Upper lobe of left lung (tissue), 6 donors: ENCODE data around the gene LMO7. TPM values are rescaled to one million over a fixed set of nuclear protein-coding genes. Genes with fewer than 3 reads are reported as not detected.

ENCODE experiments used
- ATAC-seq, 2 donors: fragments of 200-7000 bp; cut with Tn5 transposase; one replicate each; pipeline ENCODE4 v1.9.1; 2022; ENCODE audit warnings: mild to moderate bottlenecking in 2 of 2, moderate library complexity in 2 of 2; ENCODE audit not compliant: low FRiP score in 2 of 2
- DNase-seq, 2 donors: peaks; one replicate each; pipeline ENCODE4 v3.0.0-alpha.2; 2019 to 2020
- H3K27ac ChIP-seq, 4 donors: fragments of 200-600 bp; sonication (generic); one replicate each; pipeline ENCODE4 v1.5.1; 2016 to 2019
- H3K27me3 ChIP-seq, 4 donors: fragments of 200-600 bp; sonication (generic); one replicate each; pipeline ENCODE4 v1.5.1; 2017 to 2019
- H3K36me3 ChIP-seq, 4 donors: fragments of 200-600 bp; sonication (generic); one replicate each; pipeline ENCODE4 v1.5.1; 2016 to 2019
- H3K4me1 ChIP-seq, 4 donors: fragments of 200-600 bp; sonication (generic); one replicate each; pipeline ENCODE4 v1.5.1; 2018 to 2019
- H3K4me3 ChIP-seq, 4 donors: fragments of 200-600 bp; sonication (generic); one replicate each; pipeline ENCODE4 v1.5.1; 2017 to 2019; ENCODE audit warnings: mild to moderate bottlenecking in 2 of 4, moderate library complexity in 1 of 4
- H3K9me3 ChIP-seq, 4 donors: fragments of 200-600 bp; sonication (generic); one replicate each; pipeline ENCODE4 v1.5.1; 2018 to 2019
- EP300 ChIP-seq, 4 donors: sonication (generic); formaldehyde crosslinking; IDR thresholded peaks; one replicate each; pipeline ENCODE4 v1.5.1; 2017; ENCODE audit warnings: antibody characterized with exemption in 4 of 4, control low read depth in 2 of 4
- POLR2A ChIP-seq, 4 donors: fragments of 450-650 bp; IDR thresholded peaks; one replicate each; pipeline ENCODE4 v1.5.1; 2016 to 2017; ENCODE audit warnings: antibody characterized with exemption in 4 of 4, mild to moderate bottlenecking in 2 of 4
- POLR2AphosphoS5 ChIP-seq, 2 donors: sonication (generic); formaldehyde crosslinking; IDR thresholded peaks; one replicate each; pipeline ENCODE4 v1.5.1; 2017; ENCODE audit warnings: antibody characterized with exemption in 2 of 2
- WGBS, 2 donors: methylation state at CpG; one replicate each; pipeline ENCODE4 v1.1.5; 2017 to 2018; 5-methylcytosine and 5-hydroxymethylcytosine counted together
- total RNA-seq, 6 donors: library from RNA; depleted of rRNA in 4 of 6; stranded (reverse); fragments of >200 nt in 4 of 6; gene quantifications; one replicate each; pipeline versions ENCODE4 v1.1.0 to v1.2.1, GENCODE V29; 2016 to 2021
- TF ChIP-seq, protein P1 (sequence below), 6 experiments: fragments of 450-650 bp in 4 of 6; fragments of 200-600 bp in 2 of 6; sonication (generic) in 2 of 6; IDR thresholded peaks; one replicate each; pipeline ENCODE4 v1.5.1; 2016 to 2019; ENCODE audit warnings: antibody characterized with exemption in 6 of 6
- donor health status: DM: no; HTN: no; CAD: no; lungs with moderate emphysema.
- donor health status: DM: no; HTN: yes; CAD: no; lungs with severe emphysema.

Gene LMO7
- total RNA-seq, 6 donors from 2014 or later = 327 to 1,155 (median 811) TPM

DNA sequence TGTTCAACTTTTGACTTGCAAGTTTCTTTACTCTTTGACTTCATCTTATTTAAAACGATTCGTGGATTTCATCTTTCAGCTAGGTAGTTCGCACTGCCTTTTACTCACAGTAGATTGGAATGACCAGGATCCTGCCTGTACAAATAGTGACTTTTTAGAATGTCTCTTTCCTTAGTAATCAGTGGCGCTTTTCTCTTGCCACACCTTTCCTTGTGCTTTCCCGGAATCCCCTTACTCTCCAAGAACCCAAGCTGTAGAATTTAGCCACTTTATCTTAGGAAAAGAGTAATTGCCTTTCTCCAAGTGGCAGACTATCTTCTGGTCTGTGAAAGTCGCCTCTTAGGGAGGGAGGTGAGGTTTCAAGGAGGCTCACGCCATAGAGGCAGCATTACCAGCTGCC lies 123.4 kb downstream of the LMO7 start:
- ATAC-seq = no peak
- no peak for TF ChIP-seq POLR2AphosphoS5 (IDR thresholded peaks at IDR 0.05)
- TF ChIP-seq EP300 (IDR thresholded peaks at IDR 0.05) = no peak
- TF ChIP-seq POLR2A (IDR thresholded peaks at IDR 0.05) = no peak
- TF ChIP-seq, protein P1, sequence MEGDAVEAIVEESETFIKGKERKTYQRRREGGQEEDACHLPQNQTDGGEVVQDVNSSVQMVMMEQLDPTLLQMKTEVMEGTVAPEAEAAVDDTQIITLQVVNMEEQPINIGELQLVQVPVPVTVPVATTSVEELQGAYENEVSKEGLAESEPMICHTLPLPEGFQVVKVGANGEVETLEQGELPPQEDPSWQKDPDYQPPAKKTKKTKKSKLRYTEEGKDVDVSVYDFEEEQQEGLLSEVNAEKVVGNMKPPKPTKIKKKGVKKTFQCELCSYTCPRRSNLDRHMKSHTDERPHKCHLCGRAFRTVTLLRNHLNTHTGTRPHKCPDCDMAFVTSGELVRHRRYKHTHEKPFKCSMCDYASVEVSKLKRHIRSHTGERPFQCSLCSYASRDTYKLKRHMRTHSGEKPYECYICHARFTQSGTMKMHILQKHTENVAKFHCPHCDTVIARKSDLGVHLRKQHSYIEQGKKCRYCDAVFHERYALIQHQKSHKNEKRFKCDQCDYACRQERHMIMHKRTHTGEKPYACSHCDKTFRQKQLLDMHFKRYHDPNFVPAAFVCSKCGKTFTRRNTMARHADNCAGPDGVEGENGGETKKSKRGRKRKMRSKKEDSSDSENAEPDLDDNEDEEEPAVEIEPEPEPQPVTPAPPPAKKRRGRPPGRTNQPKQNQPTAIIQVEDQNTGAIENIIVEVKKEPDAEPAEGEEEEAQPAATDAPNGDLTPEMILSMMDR (IDR thresholded peaks at IDR 0.05) = no peak

GRCh38 chr13:75760131-75761021 lies 124.2 kb downstream of the LMO7 start:
- TF ChIP-seq EP300 (IDR thresholded peaks at IDR 0.05) (peak in 2 of 4 donors; percentile 69 to 81), POLR2AphosphoS5 (IDR thresholded peaks at IDR 0.05) (peak; percentile 69 to 79), POLR2A (IDR thresholded peaks at IDR 0.05) (peak in 3 of 4 donors; percentile 51 to 94 (median 91))
- TF ChIP-seq, protein P1 (IDR thresholded peaks at IDR 0.05) = peak in 4 of 6 experiments; percentile 15 to 57 (median 39)
- H3K9me3 ChIP-seq = no peaks in the 10 kb centered on the region
- H3K4me1 ChIP-seq = peaks cover 0 to 12% (median 8%) of the 10 kb centered on the region in 4 donors
- H3K27ac ChIP-seq = peak overlapping the region; percentile 75 to 84 (median 80)
- peak in 1 of 2 donors; percentile 81 for DNase-seq
- H3K4me3 ChIP-seq = peak overlapping the region; percentile 20 to 43 (median 38)
- WGBS, 2 donors = 29 to 32% methylated on average over 9 of the region's 9 CpGs
- ATAC-seq = peak; percentile 70 to 92
- no peaks in the 10 kb centered on the region for H3K27me3 ChIP-seq
- no peaks in the 10 kb centered on the region for H3K36me3 ChIP-seq

More for the DNA sequence above, 123.4 kb downstream of the LMO7 start:
- Histone ChIP-seq H3K9me3 (no peaks in the 10 kb centered on the region), H3K36me3 (no peaks in the 10 kb centered on the region), H3K27me3 (no peaks in the 10 kb centered on the region), H3K27ac (peak overlapping the region; percentile 68 to 84 (median 75)), H3K4me1 (peaks cover 0 to 9% (median 8%) of the 10 kb centered on the region in 4 donors), H3K4me3 (no peak overlapping the region)
- 69 to 76% methylated on average over 7 of the region's 7 CpGs for WGBS, 2 donors
- no peak for DNase-seq

DNA sequence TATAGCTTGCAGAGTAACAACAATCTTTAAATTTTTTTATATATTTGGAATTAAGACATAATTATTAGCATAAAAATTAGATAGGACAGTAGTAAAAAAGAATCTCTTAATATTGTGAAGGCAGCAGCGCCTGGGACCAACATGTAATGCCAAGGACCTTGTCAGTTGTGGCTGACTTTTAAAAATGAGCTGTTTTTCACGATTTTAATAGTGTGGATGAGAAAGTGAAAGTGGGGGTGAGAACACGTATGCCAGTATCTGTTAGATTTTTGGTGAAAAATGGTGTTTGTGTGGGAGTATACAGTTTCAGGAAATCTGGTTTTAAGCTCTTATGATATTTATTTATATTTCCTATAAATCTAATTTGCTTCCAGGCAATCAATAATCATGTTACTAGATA lies 125.2 kb downstream of the LMO7 start:
- H3K27me3 ChIP-seq = no peaks in the 10 kb centered on the region
- TF ChIP-seq EP300 (IDR thresholded peaks at IDR 0.05) (no peak), POLR2AphosphoS5 (IDR thresholded peaks at IDR 0.05) (no peak), POLR2A (IDR thresholded peaks at IDR 0.05) (no peak)
- TF ChIP-seq, protein P1 (IDR thresholded peaks at IDR 0.05) = no peak
- peaks cover 0 to 12% (median 8%) of the 10 kb centered on the region in 4 donors for H3K4me1 ChIP-seq
- H3K27ac ChIP-seq = peak overlapping the region; percentile 75 to 84 (median 80)
- WGBS, 2 donors = 14% methylated on average over 3 of the region's 3 CpGs
- H3K9me3 ChIP-seq = no peaks in the 10 kb centered on the region
- DNase-seq (no peak), ATAC-seq (peak in 1 of 2 donors; percentile 31)
- peak overlapping the region in 3 of 4 donors; percentile 34 to 43 (median 42) for H3K4me3 ChIP-seq
- no peaks in the 10 kb centered on the region for H3K36me3 ChIP-seq

DNA sequence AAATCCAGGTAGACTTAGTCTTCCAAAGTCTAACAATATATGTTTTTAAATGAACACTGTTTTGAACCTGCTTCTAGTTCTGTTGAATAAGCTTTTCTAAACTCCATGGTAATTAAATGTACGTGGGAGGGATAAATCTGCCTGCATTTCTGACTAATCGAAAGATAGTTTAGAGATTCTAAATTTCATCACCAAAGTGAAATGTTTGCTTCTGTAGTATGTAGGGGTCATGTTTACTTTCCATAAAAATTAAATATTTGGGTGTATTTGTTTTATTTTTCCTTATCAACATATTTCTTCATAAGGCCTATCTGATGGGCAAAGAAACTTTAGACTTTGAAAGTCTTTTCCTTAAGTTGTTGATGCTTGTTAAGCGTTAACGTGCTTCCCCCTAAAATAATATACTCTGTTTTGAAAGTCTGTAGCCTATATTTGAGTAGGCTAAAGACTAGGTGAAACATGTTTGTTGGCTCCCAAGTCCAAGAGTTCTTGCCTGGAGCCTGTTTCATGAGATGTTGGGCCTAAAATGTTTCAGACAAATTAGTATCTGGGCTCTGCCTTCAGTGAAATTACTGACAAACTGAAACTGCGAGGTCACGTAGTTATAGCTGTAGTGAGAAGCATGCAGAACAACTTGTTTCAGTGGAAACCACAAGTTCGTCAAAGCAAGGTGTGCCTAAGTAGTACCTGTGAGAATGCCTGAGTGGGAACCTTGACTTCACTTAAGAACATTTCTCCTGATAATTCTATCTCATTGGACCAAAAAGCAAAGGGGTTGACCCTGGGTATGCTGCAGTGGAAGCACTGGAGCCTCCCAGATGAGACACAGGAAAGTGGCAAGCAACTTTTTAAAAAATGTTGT lies 126.2 kb downstream of the LMO7 start:
- WGBS, 2 donors = 14 to 16% methylated on average over 7 of the region's 7 CpGs
- Histone ChIP-seq H3K36me3 (no peaks in the 10 kb centered on the region), H3K4me3 (peak overlapping the region in 3 of 4 donors; percentile 34 to 43 (median 42)), H3K9me3 (no peaks in the 10 kb centered on the region), H3K27ac (peak overlapping the region; percentile 75 to 84 (median 80)), H3K27me3 (no peaks in the 10 kb centered on the region), H3K4me1 (peaks cover 0 to 12% (median 8%) of the 10 kb centered on the region in 4 donors)
- DNase-seq (peak in 1 of 2 donors; percentile 54), ATAC-seq (peak; percentile 54 to 78)
- TF ChIP-seq POLR2AphosphoS5 (IDR thresholded peaks at IDR 0.05) = peak; percentile 47 to 73
- TF ChIP-seq POLR2A (IDR thresholded peaks at IDR 0.05) = peak in 2 of 4 donors; percentile 84
- peak in 3 of 4 donors; percentile 53 to 92 (median 88) for TF ChIP-seq EP300 (IDR thresholded peaks at IDR 0.05)
- TF ChIP-seq, protein P1 (IDR thresholded peaks at IDR 0.05) = no peak
